ENCODE results near the gene PCK2. TPM values are rescaled to one million over a fixed set of nuclear protein-coding genes. Genes with fewer than 3 reads are reported as not detected.

The PCK2 gene
- total RNA-seq, 1 donor from 2014 or later = 11.4 TPM

DNA sequence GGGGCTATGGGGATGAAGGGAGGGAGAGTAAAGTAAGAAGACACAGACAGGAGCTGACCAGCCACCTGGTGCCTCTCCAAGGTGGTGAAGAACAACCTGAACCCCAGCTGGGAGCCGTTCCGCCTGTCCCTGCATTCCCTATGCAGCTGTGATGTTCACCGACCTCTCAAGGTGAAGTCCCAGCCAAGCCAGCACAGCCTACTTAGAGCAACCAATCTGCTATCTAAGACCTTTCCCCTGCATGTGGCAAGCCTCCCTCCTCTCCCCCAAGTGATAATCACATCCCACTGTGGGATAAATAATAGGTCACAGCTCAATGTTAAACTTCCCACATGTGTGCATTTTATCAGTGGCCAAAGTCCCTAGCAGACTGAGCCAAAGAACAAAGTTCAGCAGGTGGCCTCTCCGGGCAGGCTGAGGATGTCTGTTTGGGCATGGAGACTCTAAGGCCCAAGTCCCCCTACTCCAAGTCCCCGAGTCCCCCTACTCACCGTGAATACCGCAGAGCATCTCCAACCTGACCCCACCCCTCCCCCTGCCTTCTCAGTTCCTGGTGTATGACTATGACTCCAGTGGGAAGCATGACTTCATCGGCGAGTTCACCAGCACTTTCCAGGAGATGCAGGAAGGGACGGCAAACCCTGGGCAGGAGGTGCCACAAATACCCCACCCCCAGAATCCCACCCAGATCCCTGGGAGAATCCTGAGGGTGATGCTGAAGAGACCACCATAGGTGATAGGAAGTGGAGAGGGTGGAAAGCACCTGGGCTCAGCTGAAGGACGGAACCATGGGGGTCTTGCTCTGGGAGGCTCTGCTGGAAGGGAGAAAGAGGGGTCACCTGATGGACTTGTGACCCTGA lies 19.3 kb upstream of the PCK2 start:
- no peak for DNase-seq (ENCODE audit: extremely low read depth, low read depth, low spot score)

GRCh38 chr14:24075485-24076301 lies 18.4 kb upstream of the PCK2 start:
- DNase-seq (ENCODE audit: extremely low read depth, low read depth, low spot score) = no peak

GRCh38 chr14:24076302-24076601 lies 17.9 kb upstream of the PCK2 start:
- DNase-seq (ENCODE audit: extremely low read depth, low read depth, low spot score) = no peak

DNA sequence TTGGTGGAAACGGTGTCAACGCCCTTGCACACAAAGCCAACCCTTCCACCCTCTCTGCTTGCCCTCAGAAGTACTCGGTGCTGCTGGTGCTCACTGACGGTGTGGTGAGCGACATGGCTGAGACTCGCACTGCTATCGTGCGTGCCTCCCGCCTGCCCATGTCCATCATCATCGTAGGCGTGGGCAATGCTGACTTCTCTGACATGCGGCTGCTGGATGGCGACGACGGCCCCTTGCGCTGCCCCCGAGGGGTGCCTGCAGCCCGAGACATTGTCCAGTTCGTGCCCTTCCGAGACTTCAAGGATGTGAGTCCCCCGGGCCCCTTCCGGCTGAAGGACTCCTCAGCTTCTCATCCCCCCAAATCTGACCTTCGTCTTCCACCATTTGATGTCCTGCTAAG lies 17.0 kb upstream of the PCK2 start:
- no peak for DNase-seq (ENCODE audit: extremely low read depth, low read depth, low spot score)

GRCh38 chr14:24078146-24078545 lies 16.0 kb upstream of the PCK2 start:
- DNase-seq (ENCODE audit: extremely low read depth, low read depth, low spot score) = no peak

DNA sequence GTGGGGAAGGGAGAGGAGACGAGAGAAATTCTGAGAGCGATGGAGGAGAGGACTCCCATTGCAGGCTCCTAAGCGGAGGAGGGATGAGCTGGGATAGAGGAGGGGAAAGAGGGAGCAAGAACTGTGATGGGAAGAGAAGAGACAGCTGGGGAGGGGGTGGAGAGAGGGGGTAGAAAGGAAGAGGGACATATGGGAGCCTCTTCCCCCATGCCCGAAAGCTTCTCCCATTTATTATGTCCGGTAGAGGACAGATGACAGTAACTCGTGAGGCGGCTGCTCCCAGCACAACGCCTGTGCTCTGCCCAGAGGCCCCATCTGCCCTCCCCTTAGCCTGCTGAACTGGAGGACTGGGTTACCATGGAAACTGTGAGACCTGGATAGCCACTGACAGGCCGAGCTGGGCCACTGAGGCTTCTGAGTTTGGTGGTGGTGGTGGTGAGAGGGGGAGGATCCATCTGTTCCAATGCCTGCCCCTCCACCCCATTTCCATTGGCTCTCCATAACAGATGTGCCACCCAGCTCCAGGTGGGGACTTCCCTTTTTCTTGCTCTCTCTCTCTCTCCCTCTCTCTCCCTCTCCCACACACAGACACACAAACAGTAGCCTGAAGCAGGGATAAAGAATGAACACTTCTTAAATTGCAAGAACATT lies 14.5 kb upstream of the PCK2 start:
- DNase-seq (ENCODE audit: extremely low read depth, low read depth, low spot score) = no peak

GRCh38 chr14:24080142-24080530 lies 14.0 kb upstream of the PCK2 start:
- no peak for DNase-seq (ENCODE audit: extremely low read depth, low read depth, low spot score)

GRCh38 chr14:24080888-24081738 lies 13.0 kb upstream of the PCK2 start:
- no peak for DNase-seq (ENCODE audit: extremely low read depth, low read depth, low spot score)

- no peak for DNase-seq (ENCODE audit: extremely low read depth, low read depth, low spot score)
These were observed 12.3 kb upstream of the PCK2 start for GRCh38 chr14:24081739-24082211.

GRCh38 chr14:24082411-24083080 lies 11.6 kb upstream of the PCK2 start:
- no peak for DNase-seq (ENCODE audit: extremely low read depth, low read depth, low spot score)

- no peak for DNase-seq (ENCODE audit: extremely low read depth, low read depth, low spot score)
These were observed 10.6 kb upstream of the PCK2 start for GRCh38 chr14:24083462-24083861.

DNA sequence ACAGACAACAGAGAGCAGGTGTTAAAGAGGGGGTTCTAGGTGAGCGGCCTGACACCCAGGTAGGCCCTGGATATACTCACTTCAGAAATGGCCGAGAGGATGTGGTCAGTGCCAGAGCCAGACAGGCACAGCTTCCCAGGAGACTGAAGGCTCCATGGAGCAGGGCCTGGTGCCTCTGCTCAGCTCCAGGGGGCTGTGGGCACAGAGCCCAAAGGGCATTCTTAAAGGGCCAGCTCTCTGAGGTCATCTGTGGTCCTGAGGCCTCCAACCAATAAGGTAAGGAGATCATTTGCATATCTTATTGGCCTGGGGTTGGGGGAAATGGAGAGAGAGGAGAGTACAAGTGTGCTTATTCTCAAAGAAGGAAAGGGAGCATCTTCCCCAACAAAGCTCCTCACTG lies 9.7 kb upstream of the PCK2 start:
- no peak for DNase-seq (ENCODE audit: extremely low read depth, low read depth, low spot score)

- no peak for DNase-seq (ENCODE audit: extremely low read depth, low read depth, low spot score)
These were observed 8.9 kb upstream of the PCK2 start for GRCh38 chr14:24085215-24085614.

GRCh38 chr14:24086193-24086955 lies 7.7 kb upstream of the PCK2 start:
- no peak for DNase-seq (ENCODE audit: extremely low read depth, low read depth, low spot score)

GRCh38 chr14:24087004-24087403 lies 7.1 kb upstream of the PCK2 start:
- no peak for DNase-seq (ENCODE audit: extremely low read depth, low read depth, low spot score)

DNA sequence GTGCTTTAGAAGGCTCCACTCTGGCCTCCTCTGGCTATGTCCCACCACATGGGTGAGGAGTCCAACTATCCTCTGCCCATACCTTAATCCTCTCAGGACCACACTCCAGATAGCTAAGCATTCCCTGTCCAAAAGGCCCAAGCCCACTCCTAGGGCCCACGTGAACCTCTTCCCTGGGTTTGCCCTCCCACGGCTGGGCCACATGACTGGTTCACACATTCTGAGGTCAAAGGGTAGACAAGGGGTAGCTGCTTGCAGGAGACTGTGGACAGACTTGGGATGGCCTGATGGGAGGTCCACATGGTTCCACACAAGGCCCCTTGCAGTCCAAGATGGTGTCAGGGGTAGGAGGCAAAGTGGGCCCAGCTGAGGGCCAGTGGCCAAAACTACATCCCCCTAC lies 6.0 kb upstream of the PCK2 start:
- DNase-seq (ENCODE audit: extremely low read depth, low read depth, low spot score) = no peak

- DNase-seq (ENCODE audit: extremely low read depth, low read depth, low spot score) = no peak
These were observed 4.2 kb upstream of the PCK2 start for GRCh38 chr14:24089890-24090289.

GRCh38 chr14:24092110-24092504 lies 2.0 kb upstream of the PCK2 start:
- no peak for DNase-seq (ENCODE audit: extremely low read depth, low read depth, low spot score)

- DNase-seq (ENCODE audit: extremely low read depth, low read depth, low spot score) = no peak
These were observed 1.5 kb upstream of the PCK2 start for GRCh38 chr14:24092505-24093206.

Measured in glomerular endothelial cell (primary cell).